Neural cell (in vitro differentiated cells): ENCODE data around the gene ROS1.

ENCODE experiments used
- RAD21 ChIP-seq: fragments of 450-650 bp; conservative IDR thresholded peaks from 2 replicates; pipeline ENCODE4 v1.6.1; 2014; ENCODE audit warnings: antibody characterized with exemption, mild to moderate bottlenecking, moderate library complexity
- SMC3 ChIP-seq: fragments of 450-650 bp; conservative IDR thresholded peaks from 2 replicates; pipeline ENCODE4 v1.6.1; 2014; ENCODE audit warnings: antibody characterized with exemption, mild to moderate bottlenecking, moderate library complexity; ENCODE audit not compliant: poor library complexity
- TF ChIP-seq, protein P1 (sequence below): IDR thresholded peaks from 2 replicates; pipeline ENCODE4 v1.6.1; 2012; ENCODE audit warnings: borderline replicate concordance
- TF ChIP-seq, protein P2 (sequence below): fragments of 450-650 bp; IDR thresholded peaks from 2 replicates; pipeline ENCODE4 v1.5.1; 2014; ENCODE audit warnings: antibody characterized with exemption, mild to moderate bottlenecking, moderate library complexity; ENCODE audit not compliant: poor library complexity, severe bottlenecking

DNA sequence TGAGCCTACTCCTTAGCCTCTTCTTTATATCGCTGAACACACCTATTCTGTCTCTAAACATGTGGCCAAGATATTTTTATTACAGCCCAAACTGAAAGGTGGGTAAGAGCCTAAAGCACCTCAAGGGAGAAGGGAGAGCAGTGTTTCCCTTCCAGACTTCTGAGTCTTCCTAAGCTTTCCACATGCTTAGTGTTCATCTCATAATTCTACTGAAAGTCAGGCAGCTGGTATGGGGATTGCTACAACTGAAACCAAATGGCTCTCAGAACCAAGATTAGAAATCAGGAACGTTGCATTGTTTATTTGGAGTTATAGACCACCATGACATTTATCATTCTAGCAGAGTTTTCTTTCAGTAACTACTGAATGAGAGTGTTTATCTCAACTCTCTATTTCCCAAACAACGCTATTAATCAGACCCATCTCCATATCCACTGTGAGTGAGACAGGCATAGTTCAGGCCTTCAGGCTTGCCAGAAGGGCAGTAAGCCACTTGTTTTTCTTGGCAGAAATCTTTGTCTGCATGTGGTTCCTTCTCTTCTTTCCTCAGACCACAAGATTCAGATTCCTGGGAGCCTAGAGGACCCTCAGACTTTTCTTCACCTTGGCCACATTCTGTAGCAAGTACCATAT lies 137.5 kb downstream of the ROS1 start:
- TF ChIP-seq, protein P1, sequence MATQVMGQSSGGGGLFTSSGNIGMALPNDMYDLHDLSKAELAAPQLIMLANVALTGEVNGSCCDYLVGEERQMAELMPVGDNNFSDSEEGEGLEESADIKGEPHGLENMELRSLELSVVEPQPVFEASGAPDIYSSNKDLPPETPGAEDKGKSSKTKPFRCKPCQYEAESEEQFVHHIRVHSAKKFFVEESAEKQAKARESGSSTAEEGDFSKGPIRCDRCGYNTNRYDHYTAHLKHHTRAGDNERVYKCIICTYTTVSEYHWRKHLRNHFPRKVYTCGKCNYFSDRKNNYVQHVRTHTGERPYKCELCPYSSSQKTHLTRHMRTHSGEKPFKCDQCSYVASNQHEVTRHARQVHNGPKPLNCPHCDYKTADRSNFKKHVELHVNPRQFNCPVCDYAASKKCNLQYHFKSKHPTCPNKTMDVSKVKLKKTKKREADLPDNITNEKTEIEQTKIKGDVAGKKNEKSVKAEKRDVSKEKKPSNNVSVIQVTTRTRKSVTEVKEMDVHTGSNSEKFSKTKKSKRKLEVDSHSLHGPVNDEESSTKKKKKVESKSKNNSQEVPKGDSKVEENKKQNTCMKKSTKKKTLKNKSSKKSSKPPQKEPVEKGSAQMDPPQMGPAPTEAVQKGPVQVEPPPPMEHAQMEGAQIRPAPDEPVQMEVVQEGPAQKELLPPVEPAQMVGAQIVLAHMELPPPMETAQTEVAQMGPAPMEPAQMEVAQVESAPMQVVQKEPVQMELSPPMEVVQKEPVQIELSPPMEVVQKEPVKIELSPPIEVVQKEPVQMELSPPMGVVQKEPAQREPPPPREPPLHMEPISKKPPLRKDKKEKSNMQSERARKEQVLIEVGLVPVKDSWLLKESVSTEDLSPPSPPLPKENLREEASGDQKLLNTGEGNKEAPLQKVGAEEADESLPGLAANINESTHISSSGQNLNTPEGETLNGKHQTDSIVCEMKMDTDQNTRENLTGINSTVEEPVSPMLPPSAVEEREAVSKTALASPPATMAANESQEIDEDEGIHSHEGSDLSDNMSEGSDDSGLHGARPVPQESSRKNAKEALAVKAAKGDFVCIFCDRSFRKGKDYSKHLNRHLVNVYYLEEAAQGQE, result no peak
- TF ChIP-seq SMC3 (no peak), RAD21 (no peak)
- TF ChIP-seq, protein P2, sequence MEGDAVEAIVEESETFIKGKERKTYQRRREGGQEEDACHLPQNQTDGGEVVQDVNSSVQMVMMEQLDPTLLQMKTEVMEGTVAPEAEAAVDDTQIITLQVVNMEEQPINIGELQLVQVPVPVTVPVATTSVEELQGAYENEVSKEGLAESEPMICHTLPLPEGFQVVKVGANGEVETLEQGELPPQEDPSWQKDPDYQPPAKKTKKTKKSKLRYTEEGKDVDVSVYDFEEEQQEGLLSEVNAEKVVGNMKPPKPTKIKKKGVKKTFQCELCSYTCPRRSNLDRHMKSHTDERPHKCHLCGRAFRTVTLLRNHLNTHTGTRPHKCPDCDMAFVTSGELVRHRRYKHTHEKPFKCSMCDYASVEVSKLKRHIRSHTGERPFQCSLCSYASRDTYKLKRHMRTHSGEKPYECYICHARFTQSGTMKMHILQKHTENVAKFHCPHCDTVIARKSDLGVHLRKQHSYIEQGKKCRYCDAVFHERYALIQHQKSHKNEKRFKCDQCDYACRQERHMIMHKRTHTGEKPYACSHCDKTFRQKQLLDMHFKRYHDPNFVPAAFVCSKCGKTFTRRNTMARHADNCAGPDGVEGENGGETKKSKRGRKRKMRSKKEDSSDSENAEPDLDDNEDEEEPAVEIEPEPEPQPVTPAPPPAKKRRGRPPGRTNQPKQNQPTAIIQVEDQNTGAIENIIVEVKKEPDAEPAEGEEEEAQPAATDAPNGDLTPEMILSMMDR, result no peak
